Activated T-cell treated with anti-CD3 and anti-CD28 coated beads, Interleukin-2, amount 50 U/mL, for 4 hours (primary cell): ENCODE data around the gene GRID1. TPM values are rescaled to one million over a fixed set of nuclear protein-coding genes. Genes with fewer than 3 reads are reported as not detected.
"Not testable (repeated sequence)": the region's sequence is repeated elsewhere in the genome, so short reads cannot be mapped to it uniquely, and the experiment has no call there.

Experiments used
- ATAC-seq, 2 donors: fragments of 200-7000 bp; cut with Tn5 transposase; one replicate each; pipeline ENCODE4 v1.10.0; 2021
- DNase-seq: peaks from one replicate; pipeline ENCODE4 v3.0.0-alpha.2; 2020
- H3K27me3 Mint-ChIP-seq: one replicate; pipeline ENCODE4 v1.8.0; 2021; ENCODE audit warnings: low read depth, mixed read lengths
- H3K36me3 Mint-ChIP-seq: one replicate; pipeline ENCODE4 v1.8.0; 2022; ENCODE audit warnings: mixed read lengths; ENCODE audit not compliant: insufficient read depth
- H3K4me1 Mint-ChIP-seq: one replicate; pipeline ENCODE4 v1.8.0; 2021; ENCODE audit warnings: low read depth, mixed read lengths
- H3K4me3 Mint-ChIP-seq: one replicate; pipeline ENCODE4 v1.8.0; 2021; ENCODE audit warnings: mild to moderate bottlenecking, moderate library complexity, mixed read lengths
- H3K9me3 Mint-ChIP-seq: one replicate; pipeline ENCODE4 v1.8.0; 2021; ENCODE audit warnings: mixed read lengths
- total RNA-seq, 3 donors: library from RNA; stranded (reverse); gene quantifications; one replicate each; pipeline ENCODE4 v1.2.1, GENCODE V29; 2021

GRID1 gene
- total RNA-seq, 3 donors from 2014 or later: not detected

GRCh38 chr10:86189891-86190290, 176.7 kb downstream of the GRID1 start:
- Mint-ChIP-seq H3K27me3 (peaks cover 27% of the 10 kb centered on the region), H3K9me3 (peaks cover 7% of the 10 kb centered on the region), H3K36me3 (no peaks in the 10 kb centered on the region), H3K4me3 (no peak overlapping the region), H3K4me1 (no peaks in the 10 kb centered on the region)
- DNase-seq (no peak), ATAC-seq (no peak)

GRCh38 chr10:86188796-86189558, 177.6 kb downstream of the GRID1 start:
- no peak for ATAC-seq
- Mint-ChIP-seq H3K36me3 (no peaks in the 10 kb centered on the region), H3K4me3 (no peak overlapping the region), H3K27me3 (peaks cover 27% of the 10 kb centered on the region), H3K4me1 (no peaks in the 10 kb centered on the region), H3K9me3 (peaks cover 7% of the 10 kb centered on the region)
- no peak for DNase-seq

GRCh38 chr10:86188326-86188725, 178.3 kb downstream of the GRID1 start:
- Mint-ChIP-seq H3K36me3 (no peaks in the 10 kb centered on the region), H3K27me3 (peaks cover 27% of the 10 kb centered on the region), H3K9me3 (peaks cover 7% of the 10 kb centered on the region), H3K4me1 (no peaks in the 10 kb centered on the region), H3K4me3 (no peak overlapping the region)
- DNase-seq (no peak), ATAC-seq (no peak)

- H3K9me3 Mint-ChIP-seq: peaks cover 7% of the 10 kb centered on the region
- no peak overlapping the region for H3K4me3 Mint-ChIP-seq
- DNase-seq: no peak
Measured at GRCh38 chr10:86187499-86188239, 178.9 kb downstream of the GRID1 start.

GRCh38 chr10:86186633-86187032, 180.0 kb downstream of the GRID1 start:
- Mint-ChIP-seq H3K4me1 (no peaks in the 10 kb centered on the region), H3K9me3 (peaks cover 7% of the 10 kb centered on the region), H3K36me3 (no peaks in the 10 kb centered on the region), H3K4me3 (no peak overlapping the region), H3K27me3 (peaks cover 19% of the 10 kb centered on the region)
- ATAC-seq (no peak), DNase-seq (no peak)

More at GRCh38 chr10:86187499-86188239, 178.9 kb downstream of the GRID1 start:
- no peaks in the 10 kb centered on the region for H3K36me3 Mint-ChIP-seq
- H3K27me3 Mint-ChIP-seq: peaks cover 27% of the 10 kb centered on the region
- H3K4me1 Mint-ChIP-seq: no peaks in the 10 kb centered on the region
- ATAC-seq: no peak

GRCh38 chr10:86182595-86182994, 184.0 kb downstream of the GRID1 start:
- no peaks in the 10 kb centered on the region for H3K4me1 Mint-ChIP-seq
- H3K9me3 Mint-ChIP-seq: peaks cover 7% of the 10 kb centered on the region
- no peak overlapping the region for H3K4me3 Mint-ChIP-seq
- ATAC-seq (no peak), DNase-seq (no peak)
- peaks cover 5% of the 10 kb centered on the region for H3K27me3 Mint-ChIP-seq
- H3K36me3 Mint-ChIP-seq: no peaks in the 10 kb centered on the region

GRCh38 chr10:86182150-86182549, 184.4 kb downstream of the GRID1 start:
- no peak for DNase-seq
- H3K4me1 Mint-ChIP-seq: no peaks in the 10 kb centered on the region
- no peak for ATAC-seq
- H3K4me3 Mint-ChIP-seq: no peak overlapping the region
- peaks cover 5% of the 10 kb centered on the region for H3K27me3 Mint-ChIP-seq
- H3K36me3 Mint-ChIP-seq: no peaks in the 10 kb centered on the region
- peaks cover 7% of the 10 kb centered on the region for H3K9me3 Mint-ChIP-seq

GRCh38 chr10:86180861-86181260, 185.7 kb downstream of the GRID1 start:
- DNase-seq (no peak), ATAC-seq (no peak)
- Mint-ChIP-seq H3K9me3 (peaks cover under 1% of the 10 kb centered on the region), H3K36me3 (no peaks in the 10 kb centered on the region), H3K4me1 (no peaks in the 10 kb centered on the region), H3K27me3 (peaks cover 3% of the 10 kb centered on the region), H3K4me3 (no peak overlapping the region)

- Mint-ChIP-seq H3K4me1 (no peaks in the 10 kb centered on the region), H3K27me3 (peaks cover under 1% of the 10 kb centered on the region)
- DNase-seq: no peak
Measured at GRCh38 chr10:86179961-86180360, 186.6 kb downstream of the GRID1 start.

GRCh38 chr10:86179153-86179524, 187.5 kb downstream of the GRID1 start:
- Mint-ChIP-seq H3K36me3 (no peaks in the 10 kb centered on the region), H3K27me3 (no peaks in the 10 kb centered on the region), H3K4me3 (no peak overlapping the region), H3K4me1 (no peaks in the 10 kb centered on the region), H3K9me3 (no peaks in the 10 kb centered on the region)
- DNase-seq: no peak
- ATAC-seq: no peak

More at GRCh38 chr10:86179961-86180360, 186.6 kb downstream of the GRID1 start:
- no peaks in the 10 kb centered on the region for H3K36me3 Mint-ChIP-seq
- no peak for ATAC-seq
- no peak overlapping the region for H3K4me3 Mint-ChIP-seq
- H3K9me3 Mint-ChIP-seq: no peaks in the 10 kb centered on the region

- DNase-seq (no peak), ATAC-seq (no peak)
- Mint-ChIP-seq H3K4me1 (no peaks in the 10 kb centered on the region), H3K4me3 (no peak overlapping the region), H3K9me3 (no peaks in the 10 kb centered on the region), H3K36me3 (no peaks in the 10 kb centered on the region), H3K27me3 (peaks cover 2% of the 10 kb centered on the region)
Measured at GRCh38 chr10:86178401-86179152, 188.0 kb downstream of the GRID1 start.

- DNase-seq: no peak
- Mint-ChIP-seq H3K4me3 (no peak overlapping the region), H3K9me3 (no peaks in the 10 kb centered on the region), H3K36me3 (no peaks in the 10 kb centered on the region), H3K4me1 (no peaks in the 10 kb centered on the region), H3K27me3 (peaks cover 2% of the 10 kb centered on the region)
- ATAC-seq: no peak
Measured at GRCh38 chr10:86177537-86178155, 188.9 kb downstream of the GRID1 start.

GRCh38 chr10:86176850-86177536, 189.6 kb downstream of the GRID1 start:
- H3K36me3 Mint-ChIP-seq: no peaks in the 10 kb centered on the region
- no peaks in the 10 kb centered on the region for H3K4me1 Mint-ChIP-seq
- DNase-seq (no peak), ATAC-seq (no peak)
- H3K4me3 Mint-ChIP-seq: no peak overlapping the region
- H3K27me3 Mint-ChIP-seq: peaks cover 2% of the 10 kb centered on the region
- H3K9me3 Mint-ChIP-seq: no peaks in the 10 kb centered on the region

GRCh38 chr10:86175476-86175875, 191.1 kb downstream of the GRID1 start:
- not testable (repeated sequence) for DNase-seq, ATAC-seq, H3K36me3 Mint-ChIP-seq, H3K9me3 Mint-ChIP-seq, H3K4me1 Mint-ChIP-seq, H3K4me3 Mint-ChIP-seq, H3K27me3 Mint-ChIP-seq
